Erythroblast (primary cell): Measurements from ENCODE around the gene RCCD1.

Experiments
- GATA1 ChIP-seq: IDR thresholded peaks from 2 replicates; pipeline ENCODE4 v1.6.1; 2011; ENCODE audit warnings: low read depth, mild to moderate bottlenecking, control low read depth, low read length, moderate library complexity
- POLR2A ChIP-seq: IDR thresholded peaks from 2 replicates; pipeline ENCODE4 v1.6.1; 2011; ENCODE audit warnings: mild to moderate bottlenecking, low read length

GRCh38 chr15:90960298-90961091 lies 5.8 kb downstream of the RCCD1 start:
- no peak for TF ChIP-seq POLR2A
- no peak for TF ChIP-seq GATA1
